Daoy (cell line): ENCODE data around the gene RPUSD1. TPM values are rescaled to one million over a fixed set of nuclear protein-coding genes. Genes with fewer than 3 reads are reported as not detected.
A peak's percentile ranks its signal among the peaks of the same experiment; 100 is the strongest.
"Not testable (repeated sequence)": the region's sequence is repeated elsewhere in the genome, so short reads cannot be mapped to it uniquely, and the experiment has no call there.

Source experiments
- DNase-seq: peaks from one replicate; pipeline ENCODE4 v3.0.0-alpha.2; 2015; ENCODE audit warnings: low read depth
- total RNA-seq: library from RNA; depleted of rRNA; stranded (reverse); fragments of >200 nt; shearing (Covaris generic); gene quantifications from 2 replicates; pipeline ENCODE4 v1.2.3, GENCODE V29; 2014

Gene RPUSD1
- total RNA-seq, 1 experiment from 2014 or later, result 38.6 TPM

DNA sequence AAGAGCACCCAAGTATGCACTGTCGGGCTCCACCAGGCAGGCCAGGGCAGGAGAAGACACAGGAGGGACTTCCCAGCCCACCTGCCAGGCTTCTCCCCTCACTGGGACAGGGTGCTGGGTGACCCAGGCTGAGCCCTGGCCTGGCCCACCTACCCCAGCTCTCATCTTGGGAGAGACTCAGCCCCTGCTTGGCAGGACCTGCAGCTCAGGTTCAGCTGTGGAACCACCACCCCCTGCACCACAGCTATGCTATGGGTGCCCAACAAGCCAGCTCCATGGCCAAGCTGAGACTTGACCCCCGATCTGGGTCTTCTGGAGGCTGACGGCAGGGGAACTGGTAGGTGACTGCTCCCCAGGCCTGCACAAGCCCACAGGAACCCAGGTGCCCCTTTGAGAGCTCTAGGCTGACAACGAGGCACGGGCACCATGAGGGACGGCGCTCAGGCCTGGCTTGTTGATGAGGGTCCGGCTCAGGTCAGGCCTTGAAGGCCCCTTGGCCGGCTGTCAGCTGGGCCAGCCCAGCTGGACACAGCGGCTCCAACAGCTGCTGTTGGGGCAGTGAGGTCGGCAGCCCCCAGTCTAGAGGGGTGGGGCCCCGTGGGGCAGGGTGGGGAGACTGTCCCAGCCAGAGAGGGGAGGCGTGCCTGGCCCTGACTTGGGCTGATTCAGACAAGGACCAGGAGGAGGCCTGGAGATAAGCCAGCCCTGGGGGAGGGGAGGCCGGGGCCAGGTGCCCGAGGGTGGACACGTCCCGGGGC is 4.6 kb downstream of the RPUSD1 start:
- no peak for DNase-seq

DNA sequence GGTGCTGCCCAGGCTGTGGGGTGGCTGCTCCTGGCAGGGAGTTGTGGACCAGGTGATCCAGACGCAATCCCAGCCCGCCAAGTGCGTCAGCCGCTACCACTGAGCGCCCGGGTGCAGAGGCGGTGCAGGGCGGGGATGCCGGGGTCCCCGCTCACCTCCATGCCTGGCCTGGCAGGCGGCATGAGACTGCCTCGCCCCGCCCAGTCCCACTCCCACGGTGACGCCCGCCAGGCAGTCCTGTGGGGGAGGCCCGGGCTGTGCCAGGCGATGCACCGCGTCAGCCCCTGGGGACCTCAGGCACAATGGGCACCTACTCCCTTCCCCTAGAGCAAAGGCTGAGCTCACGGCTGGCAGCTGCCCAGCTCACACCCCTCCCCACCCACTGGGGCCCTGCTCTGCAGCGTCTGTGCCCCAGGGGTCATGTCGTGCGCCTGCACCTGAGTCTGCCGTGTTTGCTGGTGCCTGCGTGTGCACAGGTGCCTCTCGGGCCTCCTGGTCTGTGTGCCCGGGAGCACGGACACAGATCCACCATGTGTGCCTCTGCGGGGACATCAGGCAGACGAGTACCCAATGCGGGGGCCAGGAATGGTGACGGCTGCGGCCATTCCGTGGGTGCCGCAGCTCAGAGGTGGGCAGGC is 5.3 kb downstream of the RPUSD1 start:
- no peak for DNase-seq

DNA sequence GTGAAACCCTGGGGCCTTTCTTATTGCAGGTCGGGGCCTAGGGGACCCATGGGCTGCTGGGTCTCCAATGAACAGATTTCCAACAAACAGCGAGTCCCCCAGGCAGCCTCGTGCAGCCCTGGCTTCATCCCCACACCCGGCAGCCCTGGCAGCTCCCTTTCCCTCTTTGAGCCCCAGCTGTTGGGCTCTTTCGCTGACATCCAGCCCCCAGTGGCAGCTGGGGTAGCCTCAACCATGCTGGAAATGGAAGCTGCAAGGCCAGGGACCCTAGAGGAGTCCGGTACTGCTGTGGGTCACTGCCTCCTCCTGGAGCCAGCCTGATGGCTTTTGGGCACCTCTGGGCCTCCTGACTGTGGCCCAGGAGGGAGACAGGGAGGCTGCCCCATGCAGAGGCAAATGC is 5.9 kb downstream of the RPUSD1 start:
- no peak for DNase-seq

DNA sequence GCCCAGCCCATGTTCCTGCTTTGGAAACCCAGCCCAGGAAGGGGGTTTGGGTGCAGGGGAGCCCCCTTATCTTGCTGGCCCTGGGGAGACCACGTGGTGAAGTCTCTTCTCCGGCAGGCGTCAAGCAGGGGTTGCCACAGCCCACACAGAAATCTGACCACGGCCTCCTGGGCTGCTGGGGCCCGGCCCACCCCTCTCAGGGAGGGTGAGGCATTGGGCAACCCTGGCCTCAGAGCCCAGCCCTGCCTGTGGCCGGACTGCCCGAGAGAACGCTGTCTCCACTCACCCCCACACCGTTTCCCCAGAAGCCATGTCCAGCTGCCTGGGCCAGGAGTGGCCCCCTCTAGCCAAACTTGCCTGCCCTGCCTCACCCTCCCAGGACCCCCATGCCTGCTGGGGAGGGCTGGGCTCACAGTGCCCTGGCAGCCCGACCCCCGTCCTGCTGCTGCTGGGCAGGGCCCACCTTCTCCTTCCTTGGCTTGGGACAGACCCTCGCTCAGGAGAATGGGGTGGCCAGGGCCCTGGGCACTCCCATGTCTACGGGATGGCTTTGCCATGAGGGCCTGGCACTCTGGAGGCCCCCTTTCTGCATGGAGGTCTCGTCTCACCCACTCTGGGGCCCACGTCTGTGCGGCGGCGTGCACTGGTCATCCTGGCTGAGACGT is 6.7 kb downstream of the RPUSD1 start:
- DNase-seq, result no peak

DNA sequence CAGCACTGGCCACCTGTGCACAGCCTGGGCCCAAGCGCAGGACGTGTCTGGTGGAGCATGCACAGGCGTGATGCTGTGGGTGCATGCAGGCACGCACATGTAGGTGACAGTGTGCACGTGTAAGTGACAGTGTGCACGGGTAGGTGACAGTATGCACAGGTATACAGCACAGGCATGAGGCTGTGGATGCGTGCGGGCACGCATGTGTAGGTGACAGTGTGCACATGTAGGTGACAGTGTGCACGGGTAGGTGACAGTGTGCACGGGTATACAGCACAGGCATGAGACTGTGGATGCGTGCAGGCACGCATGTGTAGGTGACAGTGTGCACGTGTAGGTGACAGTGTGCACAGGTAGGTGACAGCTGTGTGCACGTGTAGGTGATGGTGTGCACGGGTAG is 7.9 kb downstream of the RPUSD1 start:
- DNase-seq, result no peak

DNA sequence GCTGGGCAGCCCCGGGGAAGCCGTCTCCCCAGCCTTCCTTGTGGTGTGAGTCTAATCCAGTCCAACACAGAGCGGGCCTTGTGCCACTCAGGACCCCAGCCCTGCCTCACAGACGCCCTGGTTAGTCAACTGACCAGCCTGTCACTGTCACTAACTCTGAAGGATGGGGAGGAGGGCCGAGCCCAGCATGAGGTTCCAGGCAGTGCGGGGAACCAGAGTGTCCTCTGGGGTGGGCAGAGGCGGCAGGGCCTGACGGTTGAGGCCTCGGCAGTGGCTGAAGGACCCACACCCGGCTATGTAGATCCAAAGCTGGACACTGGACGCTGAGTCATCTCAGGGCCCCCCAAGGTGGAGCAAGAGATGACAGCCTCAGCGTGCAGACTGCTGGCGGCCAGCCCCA is 8.6 kb downstream of the RPUSD1 start:
- DNase-seq, result no peak

DNA sequence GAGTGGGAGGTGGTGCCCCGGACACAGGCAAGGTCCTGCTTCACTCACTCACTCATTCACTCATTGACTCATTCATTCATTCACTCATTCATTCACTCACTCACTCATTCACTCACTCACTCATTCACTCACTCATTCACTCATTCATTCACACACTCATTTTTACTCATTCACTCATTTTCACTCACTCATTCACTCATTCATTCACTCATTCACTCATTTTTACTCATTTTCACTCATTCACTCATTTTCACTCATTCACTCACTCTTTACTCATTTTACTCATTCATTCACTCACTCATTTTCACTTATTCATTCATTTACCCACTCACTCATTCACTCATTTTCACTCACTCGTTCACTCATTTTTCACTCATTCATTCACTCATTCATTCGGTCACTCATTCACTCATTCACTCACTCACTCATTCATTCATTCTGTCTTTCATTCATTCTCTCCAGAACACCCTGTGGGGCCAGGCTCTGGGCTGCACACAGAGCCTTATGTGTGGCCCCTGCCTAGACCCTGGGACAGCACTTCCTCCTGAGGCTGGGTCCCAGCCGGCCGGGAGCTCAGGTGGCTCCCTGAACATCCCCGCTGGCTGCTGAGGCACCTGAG is 9.2 kb downstream of the RPUSD1 start:
- DNase-seq, result no peak

DNA sequence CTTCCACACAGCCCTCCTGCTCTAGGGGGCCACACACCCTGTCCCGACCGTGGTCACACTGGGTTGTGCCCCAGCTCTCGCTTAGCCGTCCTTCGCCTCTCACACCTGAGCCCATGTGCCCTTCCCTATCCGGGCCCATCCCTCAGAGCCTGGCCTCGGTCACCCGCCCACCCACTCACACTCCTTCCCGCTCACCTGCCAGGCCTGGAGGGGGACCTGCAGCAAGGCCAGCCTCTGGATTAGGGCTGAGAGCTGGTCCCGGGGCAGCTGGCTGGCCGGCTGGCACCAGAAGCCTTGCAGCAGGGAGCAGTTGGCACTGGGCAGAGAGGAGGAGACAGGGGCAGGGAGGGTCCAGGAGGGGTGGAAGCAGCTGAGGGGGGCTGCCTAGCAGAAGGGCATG is 9.7 kb downstream of the RPUSD1 start:
- DNase-seq, result no peak

DNA sequence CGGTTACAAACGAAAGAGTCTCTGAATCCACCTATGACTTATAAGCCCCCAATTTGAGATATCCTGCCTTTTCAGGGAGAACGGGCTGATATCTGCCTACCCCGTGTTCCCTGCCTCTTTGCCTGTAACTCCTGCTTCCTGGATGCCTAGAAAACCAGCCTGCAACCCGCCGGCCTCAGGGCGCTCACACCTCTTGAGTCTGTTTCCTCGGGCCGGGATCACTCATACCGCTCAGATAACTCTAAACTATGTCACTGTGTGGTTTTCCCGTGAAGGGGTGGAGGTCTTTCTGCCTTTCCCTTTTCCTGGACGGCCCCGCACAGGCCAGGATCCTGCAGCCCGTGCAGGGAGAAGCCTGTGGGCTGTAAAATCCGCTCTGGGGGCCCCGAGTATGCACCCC is 10.4 kb downstream of the RPUSD1 start:
- DNase-seq, result peak; percentile 65

DNA sequence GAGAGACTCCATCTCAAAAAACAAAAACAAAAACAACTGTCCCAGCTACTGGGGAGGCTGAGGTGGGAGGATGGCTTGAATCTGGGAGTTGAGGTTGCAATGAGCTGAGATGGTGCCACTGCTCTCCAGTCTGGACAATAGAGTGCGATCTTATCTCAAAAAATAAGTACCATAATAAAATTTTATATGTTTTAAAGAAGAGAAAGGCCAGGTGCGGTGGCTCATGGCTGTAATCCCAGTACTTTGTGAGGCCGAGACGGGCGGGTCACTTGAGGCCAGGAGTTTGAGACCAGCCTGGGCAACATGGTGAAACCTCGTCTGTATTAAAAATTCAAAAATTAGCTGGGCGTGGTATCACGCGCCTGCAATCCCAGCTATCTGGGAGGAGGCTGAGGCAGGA is 11.4 kb downstream of the RPUSD1 start:
- DNase-seq, result no peak

DNA sequence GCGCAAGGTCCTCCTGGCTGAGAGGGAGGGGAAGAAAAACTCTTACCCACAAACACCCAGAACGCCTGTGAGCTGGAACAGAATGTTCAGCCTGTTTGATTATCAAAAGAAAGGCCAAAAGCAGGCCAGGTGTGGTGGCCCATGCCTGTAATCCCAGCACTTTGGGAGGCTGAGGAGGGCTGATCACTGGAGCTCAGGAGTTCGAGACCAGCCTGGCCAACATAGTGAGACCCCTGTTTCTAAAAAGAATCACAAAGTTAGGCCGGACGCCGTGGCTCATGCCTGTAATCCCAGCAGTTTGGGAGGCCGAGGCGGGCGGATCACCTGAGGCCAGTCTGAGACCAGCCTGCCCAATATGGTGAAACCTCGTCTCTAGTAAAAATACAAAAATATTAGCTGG is 11.9 kb downstream of the RPUSD1 start:
- DNase-seq, result not testable (repeated sequence)

DNA sequence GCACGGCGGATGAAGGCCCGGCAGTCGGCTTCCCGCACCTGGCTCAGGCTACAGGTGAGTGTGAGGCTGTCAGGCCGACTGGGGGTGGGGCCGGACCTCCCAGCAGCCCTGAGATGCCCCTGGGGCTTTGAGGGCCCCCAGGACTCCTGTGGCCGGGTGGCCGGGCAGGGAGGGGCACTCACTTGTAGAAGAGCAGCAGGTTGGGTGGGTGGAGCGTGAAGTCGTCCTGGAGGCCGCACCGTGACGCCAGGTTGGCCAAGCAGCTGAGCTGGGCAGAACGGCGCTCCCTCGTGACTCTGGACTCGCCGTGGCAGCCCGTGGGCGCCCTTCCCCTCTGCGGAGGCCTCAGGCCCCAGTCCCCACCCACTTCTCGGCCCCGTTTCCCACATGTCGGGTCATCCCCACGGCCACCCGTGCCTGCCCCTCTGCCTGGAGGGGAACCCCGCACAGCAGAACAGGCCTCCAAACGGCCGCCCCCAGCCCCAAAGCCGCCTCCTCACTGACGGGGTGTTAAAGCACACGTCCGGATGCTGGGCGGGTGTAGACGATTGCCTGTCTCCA is 12.9 kb downstream of the RPUSD1 start:
- no peak for DNase-seq

DNA sequence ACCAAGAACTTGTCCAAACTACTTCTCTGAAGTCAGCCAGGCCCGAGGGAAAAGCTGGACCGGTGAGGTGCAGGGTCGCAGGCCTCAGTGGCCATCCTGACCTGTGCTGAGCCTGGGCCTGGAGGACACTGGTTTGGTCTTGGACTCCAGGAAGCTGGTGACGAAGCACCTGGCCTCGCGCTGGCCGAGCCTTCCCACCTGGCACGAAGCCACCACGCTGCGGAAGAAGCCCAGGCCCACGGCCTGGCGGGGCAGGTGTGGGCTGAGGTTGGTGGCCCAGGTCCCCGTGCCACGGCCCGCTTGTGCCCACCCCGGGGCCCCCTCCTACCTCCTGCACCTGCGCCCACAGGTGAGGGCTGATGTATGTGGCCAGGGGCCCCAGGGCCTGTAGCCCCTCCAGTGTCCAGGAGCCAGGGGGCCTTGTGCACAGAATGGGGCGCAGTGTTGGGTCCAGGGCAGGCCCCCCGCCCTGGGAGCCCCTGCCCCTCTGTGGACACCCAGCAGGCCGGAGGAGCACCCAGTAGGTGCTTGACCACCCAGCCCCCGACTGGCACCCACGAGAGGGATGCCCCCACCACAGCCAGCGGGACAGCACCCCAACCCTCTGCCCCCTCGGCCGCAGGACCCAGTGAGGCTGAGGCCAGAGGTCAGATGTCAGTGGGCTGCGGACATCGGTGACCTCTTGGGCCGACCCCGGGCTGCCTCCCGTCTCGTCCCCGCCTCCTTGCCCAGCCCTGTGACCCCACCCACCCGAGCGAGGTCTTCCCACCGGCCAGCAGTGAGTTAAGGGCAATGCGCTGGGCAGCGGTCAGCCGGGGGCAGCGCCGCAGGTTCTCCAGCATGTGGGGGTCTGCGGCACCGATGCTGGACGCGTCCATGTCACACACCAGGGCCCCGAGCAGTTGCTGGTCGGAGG is 13.8 kb downstream of the RPUSD1 start:
- DNase-seq, result no peak

DNA sequence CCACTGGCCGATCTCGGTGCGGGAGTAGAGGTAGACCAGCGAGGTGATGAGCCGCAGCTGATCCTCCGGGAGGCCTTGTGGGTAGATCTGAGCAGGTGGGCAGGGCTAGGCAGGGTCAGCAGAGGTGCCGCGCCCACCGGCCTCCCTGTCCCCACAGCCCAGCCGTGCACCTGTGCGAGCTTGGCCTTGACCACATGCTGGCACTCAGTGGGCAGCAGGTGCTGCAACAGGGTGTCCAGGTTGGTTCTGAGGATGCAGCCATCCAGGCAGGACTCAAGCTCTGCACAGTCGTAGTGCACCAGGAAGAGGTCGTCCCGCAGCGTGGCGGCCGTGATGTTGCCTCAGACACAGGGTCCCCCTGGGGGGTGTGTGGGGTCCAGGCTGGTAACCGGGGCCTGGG is 15.2 kb downstream of the RPUSD1 start:
- no peak for DNase-seq

DNA sequence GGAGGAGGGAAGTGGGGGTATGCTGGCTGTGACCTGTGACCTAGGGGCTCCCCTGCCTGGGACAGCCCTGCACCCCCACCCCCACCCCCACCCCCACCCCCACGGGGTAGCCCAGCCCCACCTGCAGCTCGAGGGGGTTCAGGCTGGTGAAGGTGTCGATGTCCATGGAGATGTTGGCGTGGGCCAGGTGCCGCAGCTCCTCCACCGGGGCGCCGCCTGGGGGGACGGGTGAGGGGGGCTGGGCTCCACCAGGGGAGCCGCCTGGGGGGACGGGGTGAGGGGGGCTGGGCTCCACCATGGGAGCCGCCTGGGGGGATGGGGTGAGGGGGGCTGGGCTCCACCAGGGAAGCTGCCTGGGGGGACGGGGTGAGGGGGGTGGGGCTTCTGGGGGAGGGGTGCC is 17.8 kb downstream of the RPUSD1 start:
- no peak for DNase-seq

DNA sequence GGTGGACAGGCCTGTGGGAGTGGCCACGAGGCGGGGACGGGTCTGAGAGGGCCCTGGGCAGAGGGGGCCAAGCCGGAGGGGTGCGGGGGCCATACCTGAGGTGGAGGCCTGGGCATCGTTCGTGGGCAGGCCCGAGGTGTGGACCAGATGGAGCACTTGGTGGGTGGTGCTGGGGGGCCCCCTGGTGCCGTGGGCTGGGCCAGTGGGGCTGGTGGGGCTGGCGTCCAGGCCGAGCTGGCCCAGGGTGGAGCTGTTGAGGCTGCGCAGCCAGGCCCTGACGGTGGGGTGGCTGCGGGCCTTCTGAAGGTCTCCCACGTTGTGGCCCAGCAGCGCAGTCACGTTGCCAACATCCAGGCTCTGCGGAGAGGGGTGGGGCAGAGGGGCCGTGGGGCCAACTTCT is 18.2 kb downstream of the RPUSD1 start:
- no peak for DNase-seq

DNA sequence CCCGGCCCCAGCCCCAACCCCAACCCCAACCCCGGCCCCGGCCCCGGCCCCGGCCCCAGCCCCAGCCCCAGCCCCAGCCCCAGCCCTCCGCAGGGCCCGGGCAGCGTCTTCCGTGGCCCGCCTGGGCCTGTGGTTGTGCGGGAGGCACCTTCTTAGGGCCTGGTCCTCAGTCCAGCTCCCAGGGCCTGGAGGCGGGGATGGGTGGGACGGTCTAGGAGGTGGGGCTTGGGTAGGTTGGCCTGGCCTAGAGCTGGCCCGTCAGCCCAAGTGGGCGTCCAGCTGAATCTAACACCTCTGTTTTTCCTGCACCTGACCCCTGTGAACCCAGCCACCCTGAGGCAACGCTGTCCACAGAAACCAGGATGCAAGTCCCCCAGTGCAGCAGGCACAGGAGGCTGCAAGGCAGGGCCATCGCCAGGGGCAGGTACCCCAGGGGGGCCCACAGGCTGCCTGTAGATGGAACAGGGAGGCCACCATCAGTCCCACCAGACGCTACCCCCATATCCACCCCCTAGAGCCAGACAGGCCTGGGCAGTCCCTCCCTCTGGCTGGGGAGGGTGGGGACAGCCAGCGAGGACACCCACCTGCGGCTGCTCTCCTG is 18.9 kb downstream of the RPUSD1 start:
- DNase-seq, result no peak

DNA sequence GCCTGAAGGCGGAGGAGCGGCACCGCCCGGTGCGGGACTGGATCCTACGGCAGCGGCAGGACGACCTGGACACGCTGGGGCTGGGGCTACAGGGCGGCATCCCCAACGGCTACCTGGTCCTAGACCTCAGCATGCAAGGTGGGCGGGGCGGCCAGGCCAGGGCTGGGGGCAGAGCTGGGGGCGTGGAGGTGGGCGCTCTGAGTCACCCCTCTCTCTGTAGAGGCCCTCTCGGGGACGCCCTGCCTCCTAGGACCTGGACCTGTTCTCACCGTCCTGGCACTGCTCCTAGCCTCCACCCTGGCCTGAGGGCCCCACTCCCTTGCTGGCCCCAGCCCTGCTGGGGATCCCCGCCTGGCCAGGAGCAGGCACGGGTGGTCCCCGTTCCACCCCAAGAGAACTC is 19.8 kb downstream of the RPUSD1 start:
- no peak for DNase-seq

DNA sequence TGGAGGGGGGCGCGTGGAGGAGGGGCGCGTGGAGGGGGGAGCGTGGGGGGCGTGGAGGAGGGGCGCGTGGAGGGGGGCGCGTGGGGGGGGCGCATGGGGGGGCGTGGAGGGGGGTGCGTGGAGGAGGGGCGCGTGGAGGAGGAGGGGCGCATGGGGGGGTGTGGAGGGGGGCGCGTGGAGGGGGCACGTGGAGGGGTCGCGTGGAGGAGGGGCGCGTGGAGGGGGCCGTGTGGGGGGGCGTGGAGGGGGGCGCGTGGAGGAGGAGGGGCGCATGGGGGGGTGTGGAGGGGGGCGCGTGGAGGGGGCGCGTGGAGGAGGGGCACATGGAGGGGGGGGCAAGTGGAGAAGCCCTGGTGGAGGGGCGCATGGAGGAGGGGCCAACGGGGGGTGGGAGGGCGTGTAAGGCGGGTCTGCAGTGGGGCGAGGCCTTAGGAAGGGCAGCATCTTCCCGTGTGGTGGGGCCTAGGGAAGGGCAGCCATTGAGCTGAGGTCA is 20.4 kb downstream of the RPUSD1 start:
- DNase-seq, result no peak

DNA sequence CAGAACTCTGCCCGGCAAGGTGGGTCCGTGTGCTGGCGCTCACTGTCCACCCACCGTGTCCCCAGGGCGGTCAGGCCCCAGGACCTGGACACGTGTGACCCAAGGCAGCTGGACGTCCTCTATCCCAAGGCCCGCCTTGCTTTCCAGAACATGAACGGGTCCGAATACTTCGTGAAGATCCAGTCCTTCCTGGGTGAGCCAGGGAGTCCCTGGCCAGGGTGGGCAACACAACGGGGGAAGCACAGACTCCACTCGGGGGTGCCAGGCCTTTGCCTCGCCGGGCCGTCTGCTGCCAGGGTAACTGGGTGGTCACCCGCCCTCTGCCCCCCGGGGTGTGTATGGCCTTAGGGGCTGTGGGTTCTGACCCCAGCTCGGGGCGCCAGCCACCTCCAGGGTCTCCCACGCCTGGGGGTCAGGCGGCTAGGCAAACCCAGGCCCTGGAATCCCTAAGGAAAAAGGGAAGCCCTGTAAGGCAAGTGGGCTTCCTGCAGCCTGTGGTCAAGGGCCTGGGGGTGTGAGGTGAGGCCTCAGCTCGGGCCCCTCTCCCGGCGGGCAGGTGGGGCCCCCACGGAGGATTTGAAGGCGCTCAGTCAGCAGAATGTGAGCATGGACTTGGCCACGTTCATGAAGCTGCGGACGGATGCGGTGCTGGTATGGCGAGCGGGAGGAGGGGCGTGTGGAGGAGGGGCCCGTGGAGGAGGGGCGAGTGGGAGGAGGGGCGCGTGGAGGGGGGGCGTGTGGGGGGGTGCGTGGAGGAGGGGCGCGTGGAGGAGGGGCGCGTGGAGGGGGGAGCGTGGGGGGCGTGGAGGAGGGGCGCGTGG is 21.2 kb downstream of the RPUSD1 start:
- no peak for DNase-seq
